SH-SY5Y (cell line): ENCODE results near the gene PBOV1.

Source experiments
- GATA2 ChIP-seq: IDR thresholded peaks from 2 replicates; pipeline ENCODE4 v1.6.1; 2011; ENCODE audit warnings: mild to moderate bottlenecking, low read depth, low read length
- GATA3 ChIP-seq: IDR thresholded peaks from 2 replicates; pipeline ENCODE4 v1.6.1; 2011; ENCODE audit warnings: low read depth, mild to moderate bottlenecking, low read length, moderate library complexity

DNA sequence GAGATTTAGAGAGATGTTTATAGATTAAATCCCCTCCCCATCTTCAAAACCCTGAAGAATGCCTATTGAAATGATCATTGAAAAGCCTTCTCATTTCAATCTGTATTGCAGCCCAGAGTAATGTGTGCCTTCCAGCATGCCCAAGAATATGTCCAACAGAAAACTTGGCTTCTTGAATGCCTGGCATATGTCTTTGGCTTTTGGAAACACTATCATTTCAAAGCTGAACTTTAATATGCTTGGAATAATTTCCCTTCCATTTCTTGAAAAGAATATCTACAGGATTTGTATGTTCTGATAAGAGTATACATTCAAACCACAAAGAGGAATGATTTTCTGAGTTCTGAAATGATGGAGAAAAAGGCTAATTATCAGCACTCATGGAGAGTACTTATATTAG lies 11.9 kb upstream of the PBOV1 start:
- no peak for TF ChIP-seq GATA3
- TF ChIP-seq GATA2: no peak
